Esophagus squamous epithelium (tissue), 4 donors: ENCODE data around the gene TRO.

Experiments used
- POLR2A ChIP-seq, 4 donors: fragments of 450-650 bp; IDR thresholded peaks; one replicate each; pipeline ENCODE4 v1.6.1; 2017; ENCODE audit warnings: antibody characterized with exemption in 4 of 4, mild to moderate bottlenecking in 4 of 4, moderate library complexity in 3 of 4
- TF ChIP-seq, protein P1 (sequence below), 6 experiments: fragments of 450-650 bp in 4 of 6; fragments of 200-600 bp in 2 of 6; sonication (generic) in 2 of 6; IDR thresholded peaks; one replicate each; pipeline ENCODE4 v1.5.1; 2016 to 2019; ENCODE audit warnings: antibody characterized with exemption in 6 of 6, mild to moderate bottlenecking in 4 of 6, moderate library complexity in 4 of 6

DNA sequence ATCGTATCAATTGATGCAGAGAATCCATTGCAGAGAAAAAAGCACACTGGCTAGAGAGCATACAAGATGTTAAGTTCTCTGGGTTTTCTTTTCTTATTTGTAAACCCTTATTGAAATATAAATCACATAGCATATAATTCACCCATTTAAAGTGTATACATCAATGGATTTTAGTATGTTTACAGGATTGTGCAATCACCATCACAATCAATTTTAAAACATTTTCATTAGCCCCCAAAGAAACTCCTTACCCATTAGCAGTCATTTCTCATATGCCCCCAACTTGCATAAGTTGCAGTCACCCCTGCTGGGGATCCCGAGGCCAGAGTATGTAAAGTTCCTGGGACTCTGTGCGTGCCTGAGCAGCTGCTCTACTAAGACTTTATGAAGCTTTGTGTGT, 34.9 kb upstream of the TRO start:
- no peak for TF ChIP-seq POLR2A (IDR thresholded peaks at IDR 0.05)
- TF ChIP-seq, protein P1, sequence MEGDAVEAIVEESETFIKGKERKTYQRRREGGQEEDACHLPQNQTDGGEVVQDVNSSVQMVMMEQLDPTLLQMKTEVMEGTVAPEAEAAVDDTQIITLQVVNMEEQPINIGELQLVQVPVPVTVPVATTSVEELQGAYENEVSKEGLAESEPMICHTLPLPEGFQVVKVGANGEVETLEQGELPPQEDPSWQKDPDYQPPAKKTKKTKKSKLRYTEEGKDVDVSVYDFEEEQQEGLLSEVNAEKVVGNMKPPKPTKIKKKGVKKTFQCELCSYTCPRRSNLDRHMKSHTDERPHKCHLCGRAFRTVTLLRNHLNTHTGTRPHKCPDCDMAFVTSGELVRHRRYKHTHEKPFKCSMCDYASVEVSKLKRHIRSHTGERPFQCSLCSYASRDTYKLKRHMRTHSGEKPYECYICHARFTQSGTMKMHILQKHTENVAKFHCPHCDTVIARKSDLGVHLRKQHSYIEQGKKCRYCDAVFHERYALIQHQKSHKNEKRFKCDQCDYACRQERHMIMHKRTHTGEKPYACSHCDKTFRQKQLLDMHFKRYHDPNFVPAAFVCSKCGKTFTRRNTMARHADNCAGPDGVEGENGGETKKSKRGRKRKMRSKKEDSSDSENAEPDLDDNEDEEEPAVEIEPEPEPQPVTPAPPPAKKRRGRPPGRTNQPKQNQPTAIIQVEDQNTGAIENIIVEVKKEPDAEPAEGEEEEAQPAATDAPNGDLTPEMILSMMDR (IDR thresholded peaks at IDR 0.05) = no peak
